GM12875 (cell line): Measurements from ENCODE around the gene DMC1.
A peak's percentile ranks its signal among the peaks of the same experiment; 100 is the strongest.

ENCODE experiments used
- H3K4me3 ChIP-seq: one replicate; pipeline ENCODE4 v1.5.1; 2011; ENCODE audit warnings: low read depth, low read length, control low read depth
- TF ChIP-seq, protein P1 (sequence below): IDR thresholded peaks from 2 replicates; pipeline ENCODE4 v1.5.1; 2011; ENCODE audit warnings: low read depth, mild to moderate bottlenecking, control low read depth, inconsistent platforms, low read length, moderate library complexity, borderline replicate concordance; ENCODE audit not compliant: insufficient read depth

Gene DMC1

DNA sequence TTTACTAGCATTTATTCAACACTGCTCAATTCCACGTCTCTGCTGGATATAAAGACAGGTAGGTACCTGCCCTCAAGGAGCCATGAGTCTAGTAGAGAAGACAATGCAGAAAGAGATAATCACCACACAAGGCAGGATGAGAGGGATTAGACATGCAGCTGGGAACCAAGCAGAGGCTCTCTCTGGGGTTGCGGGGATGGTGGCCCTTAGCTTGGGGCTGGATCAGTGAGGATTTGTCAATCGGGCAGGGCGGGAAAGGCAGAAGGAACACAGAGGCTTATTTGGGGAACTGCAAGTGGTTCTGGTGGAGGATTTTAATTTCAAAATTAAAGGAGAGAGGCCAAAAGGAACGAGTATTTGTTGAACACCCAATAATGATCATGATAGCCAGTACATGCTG lies 8.5 kb upstream of the DMC1 start:
- TF ChIP-seq, protein P1, sequence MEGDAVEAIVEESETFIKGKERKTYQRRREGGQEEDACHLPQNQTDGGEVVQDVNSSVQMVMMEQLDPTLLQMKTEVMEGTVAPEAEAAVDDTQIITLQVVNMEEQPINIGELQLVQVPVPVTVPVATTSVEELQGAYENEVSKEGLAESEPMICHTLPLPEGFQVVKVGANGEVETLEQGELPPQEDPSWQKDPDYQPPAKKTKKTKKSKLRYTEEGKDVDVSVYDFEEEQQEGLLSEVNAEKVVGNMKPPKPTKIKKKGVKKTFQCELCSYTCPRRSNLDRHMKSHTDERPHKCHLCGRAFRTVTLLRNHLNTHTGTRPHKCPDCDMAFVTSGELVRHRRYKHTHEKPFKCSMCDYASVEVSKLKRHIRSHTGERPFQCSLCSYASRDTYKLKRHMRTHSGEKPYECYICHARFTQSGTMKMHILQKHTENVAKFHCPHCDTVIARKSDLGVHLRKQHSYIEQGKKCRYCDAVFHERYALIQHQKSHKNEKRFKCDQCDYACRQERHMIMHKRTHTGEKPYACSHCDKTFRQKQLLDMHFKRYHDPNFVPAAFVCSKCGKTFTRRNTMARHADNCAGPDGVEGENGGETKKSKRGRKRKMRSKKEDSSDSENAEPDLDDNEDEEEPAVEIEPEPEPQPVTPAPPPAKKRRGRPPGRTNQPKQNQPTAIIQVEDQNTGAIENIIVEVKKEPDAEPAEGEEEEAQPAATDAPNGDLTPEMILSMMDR: no peak

DNA sequence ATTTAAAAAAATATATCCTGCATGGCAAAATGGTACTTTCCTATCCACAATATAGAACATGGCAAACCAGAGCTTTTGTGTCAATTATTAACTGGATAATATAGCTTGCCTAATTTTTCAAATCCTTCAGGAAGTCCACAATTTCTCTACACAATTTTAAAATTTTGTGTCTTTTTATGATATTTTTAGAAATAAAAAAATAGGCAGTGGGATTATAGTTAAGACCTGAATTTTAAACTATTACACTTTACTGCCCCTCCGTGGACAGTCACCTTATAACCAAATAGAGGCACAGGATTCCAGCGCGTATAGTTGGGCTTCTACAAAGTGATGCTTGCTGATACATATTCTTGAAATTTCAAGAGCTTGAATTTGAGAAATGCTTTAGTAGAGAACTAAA lies 2.1 kb upstream of the DMC1 start:
- H3K4me3 ChIP-seq: no peak overlapping the region
- TF ChIP-seq, protein P1: peak; percentile 29; the same call in 1 of the 2 replicates

More for the DNA sequence above, 8.5 kb upstream of the DMC1 start:
- no peak overlapping the region for H3K4me3 ChIP-seq

DNA sequence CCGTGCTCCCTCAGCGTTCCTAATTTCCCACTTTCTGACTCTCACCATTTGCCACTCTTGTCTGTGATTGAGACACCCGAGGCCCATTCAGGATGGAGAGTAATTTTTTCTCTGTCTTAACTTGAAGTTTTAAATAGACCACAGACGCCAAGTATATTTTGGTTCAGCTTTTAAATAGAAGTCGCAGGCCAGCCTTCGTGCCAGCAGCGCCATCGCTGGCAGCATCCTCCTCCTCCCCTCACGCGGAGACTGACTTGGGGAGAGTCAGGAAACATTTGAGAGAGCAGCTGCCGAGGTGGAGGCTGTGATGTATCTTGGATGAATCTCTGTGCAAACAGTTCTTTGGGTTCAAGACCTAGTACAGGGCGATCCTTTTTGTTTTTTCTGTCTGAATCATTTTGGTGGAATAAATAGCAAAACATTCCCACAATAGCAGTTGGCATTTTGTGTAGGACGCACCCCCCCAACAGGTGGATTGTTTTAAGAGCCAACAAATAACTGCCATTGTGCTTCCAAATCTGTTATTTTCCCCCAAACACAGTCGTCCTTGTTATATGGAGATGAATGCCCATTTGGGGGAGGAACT lies 889 bp upstream of the DMC1 start:
- H3K4me3 ChIP-seq: peak overlapping the region; percentile 89
- TF ChIP-seq, protein P1: no peak

DNA sequence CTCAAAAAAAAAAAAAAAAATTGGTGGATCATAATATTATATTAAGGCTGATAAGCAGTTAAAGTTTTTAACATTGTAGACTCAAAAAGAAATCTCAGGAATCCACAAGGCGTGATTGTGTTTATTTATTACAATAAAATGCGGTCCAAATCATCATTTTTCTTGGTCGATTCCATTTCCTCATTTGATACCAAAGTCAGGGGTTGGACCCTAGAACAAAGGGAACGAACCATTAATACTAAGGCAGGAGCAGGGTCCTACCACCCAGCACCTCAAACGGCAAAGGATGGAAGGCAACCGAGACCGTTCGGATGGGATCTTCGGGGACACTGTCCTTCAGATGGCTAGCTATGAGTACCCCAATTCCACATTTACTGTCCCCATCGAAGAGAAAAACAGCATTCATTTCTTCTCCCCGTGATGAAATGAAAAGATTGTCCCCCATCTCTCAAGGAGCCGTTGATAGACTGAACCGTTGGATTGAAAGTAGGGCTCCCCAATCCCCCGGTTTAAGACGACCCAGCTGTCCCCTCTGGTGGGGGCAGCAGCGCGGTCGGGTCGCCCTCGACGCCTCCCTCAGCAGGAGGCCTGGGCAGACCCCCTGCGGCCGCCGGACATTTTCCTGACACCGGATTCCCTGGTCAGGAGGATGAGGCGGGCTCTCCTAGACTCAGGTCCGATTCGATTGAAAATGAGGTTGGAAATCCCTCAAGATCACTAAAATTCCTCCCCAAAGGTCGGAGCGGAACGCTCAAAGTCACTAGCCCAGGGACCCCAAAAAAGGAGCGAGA lies 607 bp downstream of the DMC1 start:
- TF ChIP-seq, protein P1: no peak
- H3K4me3 ChIP-seq: peak overlapping the region; percentile 71

DNA sequence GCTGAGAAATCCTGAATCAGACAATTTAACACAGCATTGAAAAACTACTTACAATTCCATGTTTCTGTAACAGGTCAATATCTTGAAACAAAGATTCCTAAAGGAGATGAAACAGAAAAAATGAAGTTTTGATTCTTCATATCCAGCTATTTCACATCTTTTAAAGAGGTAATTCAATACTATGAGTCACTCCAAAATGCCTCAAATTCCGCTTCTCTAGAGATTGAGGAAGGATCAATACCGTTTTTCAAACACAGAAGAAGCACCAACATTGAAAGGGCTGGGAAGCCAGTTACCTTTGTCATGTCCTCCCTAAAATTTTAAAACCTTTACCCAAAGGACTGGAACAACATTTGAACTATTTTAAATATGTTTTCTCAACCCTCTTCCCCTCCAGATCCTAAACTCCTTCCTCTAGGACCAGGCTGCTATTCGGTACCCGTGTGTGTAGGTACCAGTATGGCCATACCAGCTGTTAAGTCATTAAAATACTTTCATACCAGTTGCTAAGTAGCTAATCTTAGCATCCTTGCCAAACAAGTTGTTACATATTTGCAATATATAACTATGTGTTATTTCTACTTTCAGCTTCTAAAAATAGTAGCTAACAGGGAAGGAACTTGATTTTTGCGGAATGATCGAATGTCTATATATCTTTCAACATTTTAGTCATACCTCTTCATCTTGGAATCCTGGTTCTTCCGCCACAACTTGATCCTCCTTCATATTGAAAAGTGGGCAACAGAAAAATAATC lies 2.3 kb downstream of the DMC1 start:
- TF ChIP-seq, protein P1: no peak
- no peak overlapping the region for H3K4me3 ChIP-seq

DNA sequence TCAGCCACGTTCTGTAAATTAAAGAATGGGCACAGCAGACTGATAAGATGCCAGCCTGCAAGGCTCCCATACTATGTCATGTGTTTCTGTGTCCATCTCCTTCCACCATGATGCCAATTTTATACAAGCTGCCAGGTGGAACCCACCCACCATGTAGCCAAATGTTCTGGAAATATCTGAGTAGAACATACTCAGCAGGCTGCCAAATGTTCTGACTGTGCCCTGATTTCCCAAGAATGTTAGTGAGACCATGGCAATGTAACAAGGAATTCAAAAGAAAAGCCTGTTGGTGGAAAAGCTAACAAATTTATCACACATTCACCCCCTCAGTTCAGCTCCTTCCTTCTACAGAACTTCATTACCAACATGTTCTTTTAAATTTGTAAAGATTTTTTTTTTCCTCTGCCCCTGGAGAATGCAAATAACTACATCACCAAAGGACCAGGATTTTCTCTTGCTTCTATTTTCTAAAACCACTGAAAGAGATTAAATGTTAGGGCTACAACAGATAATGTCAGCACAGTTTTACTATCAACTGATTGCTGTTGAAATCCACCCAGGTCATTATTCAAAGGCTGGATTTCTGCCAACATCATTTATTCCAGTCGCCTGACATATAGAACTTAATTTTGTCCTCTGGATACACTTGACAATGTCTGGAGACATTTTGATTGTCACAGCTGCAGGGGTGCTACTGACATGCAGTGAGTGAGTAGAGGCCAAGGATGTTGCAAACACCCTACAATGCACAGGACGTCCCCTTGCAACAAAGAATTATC lies 3.1 kb downstream of the DMC1 start:
- no peak overlapping the region for H3K4me3 ChIP-seq
- TF ChIP-seq, protein P1: no peak
